Activated CD4-positive, alpha-beta T cell treated with anti-CD3 and anti-CD28 coated beads, Interleukin-2, amount 50 U/mL, for 48 hours (primary cell): ENCODE data around the gene CBL.
"Not testable (repeated sequence)": the region's sequence is repeated elsewhere in the genome, so short reads cannot be mapped to it uniquely, and the experiment has no call there.

ENCODE experiments used
- DNase-seq, 2 experiments: peaks; one replicate each; pipeline ENCODE4 v3.0.0-alpha.2; 2020

Gene CBL

GRCh38 chr11:119185981-119186634 is 20.0 kb upstream of the CBL start:
- DNase-seq: no peak

- DNase-seq: no peak
Observed at GRCh38 chr11:119187123-119187892, 18.8 kb upstream of the CBL start.

GRCh38 chr11:119188067-119188466 is 18.1 kb upstream of the CBL start:
- no peak for DNase-seq

GRCh38 chr11:119188887-119189286 is 17.3 kb upstream of the CBL start:
- DNase-seq: no peak

- no peak for DNase-seq
Observed at GRCh38 chr11:119189393-119189792, 16.7 kb upstream of the CBL start.

GRCh38 chr11:119190531-119190930 is 15.6 kb upstream of the CBL start:
- no peak for DNase-seq

- DNase-seq: not testable (repeated sequence)
Observed at GRCh38 chr11:119191265-119191664, 14.9 kb upstream of the CBL start.

- no peak for DNase-seq
Observed at GRCh38 chr11:119192111-119192510, 14.0 kb upstream of the CBL start.

GRCh38 chr11:119193001-119193400 is 13.1 kb upstream of the CBL start:
- no peak for DNase-seq

GRCh38 chr11:119193626-119194025 is 12.5 kb upstream of the CBL start:
- no peak for DNase-seq

- no peak for DNase-seq
Observed at GRCh38 chr11:119194811-119195440, 11.2 kb upstream of the CBL start.

GRCh38 chr11:119195680-119196079 is 10.5 kb upstream of the CBL start:
- peak in 1 of 2 experiments; percentile 14 for DNase-seq

- DNase-seq: peak; percentile 58 to 69
Observed at GRCh38 chr11:119196833-119197483, 9.2 kb upstream of the CBL start.

GRCh38 chr11:119198925-119199324 is 7.2 kb upstream of the CBL start:
- no peak for DNase-seq

- not testable (repeated sequence) for DNase-seq
Observed at GRCh38 chr11:119201236-119201635, 4.9 kb upstream of the CBL start.

GRCh38 chr11:119202554-119202953 is 3.6 kb upstream of the CBL start:
- no peak for DNase-seq

- DNase-seq: no peak
Observed at GRCh38 chr11:119204066-119204465, 2.1 kb upstream of the CBL start.

- DNase-seq: no peak
Observed at GRCh38 chr11:119205080-119205479, 1.1 kb upstream of the CBL start.

- peak; percentile 64 to 72 for DNase-seq
Observed at GRCh38 chr11:119206511-119207414, 624 bp downstream of the CBL start.

- no peak for DNase-seq
Observed at GRCh38 chr11:119207415-119207960, 1.3 kb downstream of the CBL start.

GRCh38 chr11:119209186-119209585 is 3.0 kb downstream of the CBL start:
- no peak for DNase-seq

- no peak for DNase-seq
Observed at GRCh38 chr11:119210050-119210449, 3.9 kb downstream of the CBL start.
